GM21515 (cell line): ENCODE results near the gene CCDC141.

Source experiments
- ATAC-seq: cut with Tn5 transposase; IDR thresholded peaks from one replicate; pipeline ENCODE4 v1.9.1; 2021; ENCODE audit not compliant: unreplicated experiment

The CCDC141 gene

DNA sequence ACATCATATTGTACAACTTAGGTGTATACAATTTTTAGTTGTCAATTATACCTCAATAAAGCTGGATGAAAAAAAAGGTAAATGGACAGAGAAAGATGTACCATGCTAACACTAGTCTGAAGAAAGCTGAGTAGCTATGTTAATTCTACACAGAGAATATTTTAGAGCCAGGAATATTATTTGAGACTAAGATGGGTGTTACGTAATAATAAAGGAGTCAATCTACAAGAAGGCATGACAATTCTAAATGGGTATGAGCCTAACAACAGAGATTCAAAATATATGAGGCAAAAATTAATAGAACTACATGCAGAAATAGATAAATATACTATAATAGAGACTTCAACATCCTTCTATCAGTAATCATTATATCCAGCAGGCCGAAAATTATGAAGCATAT, 69.1 kb downstream of the CCDC141 start:
- no peak for ATAC-seq

DNA sequence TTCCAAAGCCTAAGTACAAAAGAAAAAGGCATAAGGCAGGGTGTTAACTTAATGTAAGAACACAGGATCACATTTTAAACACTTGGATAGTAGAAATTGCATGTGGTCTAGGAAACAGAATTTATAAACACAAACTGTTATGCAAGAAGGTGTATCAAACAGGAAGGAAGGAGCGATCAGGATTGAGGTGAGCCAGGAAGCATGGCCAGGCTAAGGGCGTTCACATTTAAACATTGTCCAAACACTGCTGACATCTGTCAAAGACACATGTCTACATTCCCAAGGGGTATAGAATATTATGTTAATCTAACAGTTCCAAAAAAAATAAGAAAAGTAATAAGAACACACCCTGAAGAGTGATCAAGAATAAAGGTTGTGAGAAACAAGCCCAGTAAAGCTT, 71.3 kb downstream of the CCDC141 start:
- no peak for ATAC-seq

DNA sequence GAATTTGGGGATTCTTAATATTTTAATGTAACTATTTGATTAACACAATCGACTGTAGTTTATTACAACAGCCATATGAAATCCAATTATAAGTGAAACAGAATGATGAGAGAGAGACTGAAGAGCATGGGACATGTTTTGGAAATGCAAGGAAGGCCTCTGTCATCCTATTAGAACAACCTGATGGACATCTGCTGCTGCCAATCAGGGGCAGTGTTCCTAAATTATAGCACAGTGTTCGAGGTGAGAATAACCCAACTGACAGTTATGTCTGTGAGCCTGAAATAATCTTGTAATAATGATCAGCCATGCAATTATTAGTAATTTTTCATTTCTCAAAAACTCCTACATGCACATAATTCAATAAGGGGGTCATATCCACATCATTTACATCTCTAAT, 73.6 kb downstream of the CCDC141 start:
- ATAC-seq, result no peak

DNA sequence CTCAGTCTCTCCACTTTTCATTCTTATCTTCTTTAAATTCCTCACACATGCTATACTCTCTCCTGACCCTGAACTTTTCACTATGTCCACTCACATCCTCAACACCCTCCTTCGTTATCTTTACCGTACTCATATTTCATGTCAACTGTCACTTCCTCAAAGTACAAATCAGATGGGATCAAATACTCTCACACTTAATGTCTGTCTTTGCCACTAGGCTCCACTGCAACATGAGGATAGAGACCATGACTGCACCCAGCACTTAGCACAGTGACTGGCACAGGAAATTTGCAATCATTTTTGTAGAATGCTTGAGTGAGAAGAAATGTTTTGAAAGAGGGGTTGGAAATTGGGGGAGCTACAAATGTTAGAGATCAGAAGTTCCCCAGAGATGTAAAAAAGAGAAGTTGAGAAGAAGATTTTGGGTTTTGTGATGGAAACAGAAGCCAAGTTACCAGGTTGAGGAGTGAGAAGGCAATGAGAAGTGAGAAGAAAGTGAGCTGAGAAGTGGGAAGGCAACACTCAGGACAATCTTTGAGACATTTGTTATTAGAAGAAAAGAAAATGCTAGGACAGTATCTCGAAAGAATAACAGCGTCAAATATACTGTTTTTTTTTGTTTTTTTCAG, 87.0 kb downstream of the CCDC141 start:
- no peak for ATAC-seq

DNA sequence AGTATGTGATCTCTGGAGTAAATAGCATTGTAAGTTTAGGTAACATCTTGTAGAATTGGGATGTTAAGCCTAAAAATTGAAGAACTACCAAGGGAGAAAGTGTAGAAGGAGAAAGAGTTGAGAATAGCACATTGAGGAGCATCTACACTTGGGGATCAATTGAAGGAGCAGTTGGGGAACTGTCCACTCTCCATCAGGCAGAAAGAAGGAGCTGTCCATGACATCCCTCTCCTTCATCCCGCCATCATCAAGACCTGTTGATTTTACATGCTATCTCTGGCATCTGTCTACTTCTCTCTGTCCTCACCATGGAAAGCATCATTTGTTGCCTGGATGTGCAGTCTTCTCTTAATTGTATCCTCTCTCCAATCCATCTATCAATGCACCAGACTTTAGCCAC, 87.8 kb downstream of the CCDC141 start:
- ATAC-seq, result no peak

DNA sequence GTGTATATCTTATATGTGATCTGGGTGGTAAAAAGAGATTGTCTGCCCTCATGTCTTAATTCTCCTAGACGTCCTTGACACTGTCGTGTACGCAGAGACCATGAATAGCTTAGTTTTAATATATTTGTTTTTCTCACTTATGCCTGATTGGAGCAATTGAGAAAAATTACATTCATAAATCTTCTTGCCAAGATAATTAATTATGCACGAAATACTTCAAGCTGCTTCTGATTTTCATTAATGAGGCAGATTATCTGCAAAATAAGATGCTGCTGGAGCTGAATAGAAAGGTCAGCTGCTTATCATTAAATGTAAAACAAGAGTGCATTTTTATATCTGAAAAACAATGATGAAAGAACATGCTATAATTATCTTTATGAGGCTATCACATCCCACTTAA, 95.9 kb downstream of the CCDC141 start:
- ATAC-seq, result no peak

GRCh38 chr2:178951266-178952006, 98.5 kb downstream of the CCDC141 start:
- no peak for ATAC-seq

DNA sequence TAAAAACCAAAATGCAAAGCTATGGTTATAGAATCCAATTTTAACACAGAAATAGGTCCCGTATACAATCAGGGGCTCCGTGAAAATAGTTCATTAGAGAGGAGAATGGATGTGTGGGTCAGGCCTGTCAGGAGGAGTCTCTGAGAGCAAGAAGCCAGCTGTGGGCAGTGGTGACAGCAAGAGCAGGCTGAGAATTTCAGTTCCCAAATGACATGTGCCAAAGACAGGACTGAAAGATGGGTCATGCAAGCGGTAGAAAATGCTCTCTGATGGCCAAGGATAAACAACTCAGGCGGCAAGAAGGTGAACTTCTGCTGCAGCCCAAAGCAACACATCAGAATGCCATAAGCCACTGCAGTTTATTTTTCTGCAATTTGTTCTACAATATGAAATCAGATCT, 100.4 kb downstream of the CCDC141 start:
- ATAC-seq, result peak; percentile 63

GRCh38 chr2:178949151-178949550, 100.8 kb downstream of the CCDC141 start:
- ATAC-seq, result no peak

GRCh38 chr2:178947006-178947405, 102.9 kb downstream of the CCDC141 start:
- no peak for ATAC-seq

DNA sequence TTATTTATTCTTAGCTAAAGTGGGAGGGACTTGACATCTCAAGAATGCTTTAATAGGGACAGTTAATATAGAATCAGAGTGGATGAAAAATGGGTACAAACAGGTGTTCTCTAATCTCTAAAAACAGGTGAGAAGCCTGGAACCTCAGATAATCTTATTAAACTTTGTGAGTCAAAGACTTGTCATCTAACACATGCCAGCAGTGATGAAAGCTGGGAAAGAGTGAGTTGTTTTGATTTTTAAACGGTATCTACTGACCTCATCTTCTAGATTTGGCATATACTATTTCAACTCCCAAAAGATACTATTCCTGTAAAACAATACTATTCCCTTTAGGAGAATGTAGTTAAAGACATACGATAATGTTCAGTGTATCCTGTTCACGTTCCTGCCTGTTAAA, 103.4 kb downstream of the CCDC141 start:
- no peak for ATAC-seq

DNA sequence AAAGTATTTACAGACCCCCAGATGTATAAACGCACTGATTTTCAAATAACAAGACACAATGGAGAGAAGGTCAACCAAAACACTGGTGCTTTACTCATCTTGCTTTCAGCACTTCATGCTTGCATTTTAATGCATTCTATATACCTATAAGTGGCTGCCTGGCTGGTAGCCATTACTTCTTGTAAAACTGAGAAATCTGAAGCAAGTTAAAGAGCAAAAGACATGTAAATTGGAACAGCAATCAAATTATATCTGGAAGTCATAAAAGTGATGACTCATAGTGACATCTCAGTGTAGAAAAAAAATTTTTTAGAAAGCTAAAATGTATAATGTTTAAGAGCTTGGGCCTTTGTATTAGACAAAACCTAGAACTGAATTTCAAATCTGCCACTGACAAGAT, 106.2 kb downstream of the CCDC141 start:
- no peak for ATAC-seq

GRCh38 chr2:178934571-178934970, 115.4 kb downstream of the CCDC141 start:
- ATAC-seq, result no peak

DNA sequence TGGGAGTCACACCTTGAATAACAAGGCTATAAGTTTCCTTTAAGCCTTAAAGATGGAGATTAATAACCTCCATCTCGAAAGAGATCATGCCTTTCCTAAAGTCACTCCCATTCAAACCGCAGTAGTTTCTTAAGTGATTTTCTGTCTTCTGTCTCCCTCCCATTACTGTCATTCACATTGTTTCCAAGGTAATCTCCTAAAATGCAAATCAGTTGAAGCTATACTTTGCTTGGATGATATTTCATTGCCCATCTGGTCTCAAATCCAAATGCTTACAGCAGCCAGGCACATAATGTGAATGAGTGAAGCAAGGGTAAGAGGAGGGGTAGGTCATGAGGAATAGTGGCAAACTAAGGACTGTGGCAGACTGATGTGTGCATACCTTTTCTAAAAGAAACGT, 116.4 kb downstream of the CCDC141 start:
- ATAC-seq, result no peak

DNA sequence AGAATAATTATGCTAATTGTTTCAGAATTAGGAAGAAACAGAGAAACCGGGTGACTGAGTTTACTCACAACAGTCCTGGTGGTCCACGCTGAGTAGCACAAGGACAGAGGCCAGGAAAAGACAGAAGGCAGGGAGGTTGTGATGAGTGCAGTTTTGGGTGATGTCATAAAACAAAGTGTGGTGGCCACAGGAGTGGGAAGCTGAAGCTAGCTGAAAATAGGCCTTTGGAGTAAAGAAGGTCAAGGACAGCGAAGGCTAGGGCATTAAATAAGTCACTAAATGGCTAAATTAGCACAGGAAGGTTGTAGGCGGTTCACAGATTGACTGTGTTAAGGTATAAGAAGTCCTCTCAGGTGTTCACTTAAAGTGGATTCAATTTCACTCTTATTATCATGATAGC, 121.9 kb downstream of the CCDC141 start:
- peak; percentile 67 for ATAC-seq

DNA sequence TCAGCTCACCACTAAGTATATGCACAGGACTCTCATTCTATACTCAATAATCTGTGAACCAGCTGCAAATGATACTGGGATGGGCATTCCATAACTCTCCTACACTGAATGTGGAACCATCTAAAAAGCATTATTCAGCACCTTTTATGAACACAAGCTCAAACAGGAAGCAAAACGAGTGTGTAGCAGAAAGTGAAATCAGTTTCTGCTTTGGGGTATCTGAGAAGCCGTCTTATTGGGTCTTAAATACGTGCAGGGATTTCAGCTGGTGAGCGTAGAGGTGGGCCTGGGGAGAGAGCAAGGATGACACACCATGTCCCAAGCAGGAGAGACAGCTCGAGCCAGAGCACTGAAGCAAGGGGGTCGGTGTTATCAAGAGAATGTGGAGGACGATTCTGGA, 122.8 kb downstream of the CCDC141 start:
- peak; percentile 52 for ATAC-seq

DNA sequence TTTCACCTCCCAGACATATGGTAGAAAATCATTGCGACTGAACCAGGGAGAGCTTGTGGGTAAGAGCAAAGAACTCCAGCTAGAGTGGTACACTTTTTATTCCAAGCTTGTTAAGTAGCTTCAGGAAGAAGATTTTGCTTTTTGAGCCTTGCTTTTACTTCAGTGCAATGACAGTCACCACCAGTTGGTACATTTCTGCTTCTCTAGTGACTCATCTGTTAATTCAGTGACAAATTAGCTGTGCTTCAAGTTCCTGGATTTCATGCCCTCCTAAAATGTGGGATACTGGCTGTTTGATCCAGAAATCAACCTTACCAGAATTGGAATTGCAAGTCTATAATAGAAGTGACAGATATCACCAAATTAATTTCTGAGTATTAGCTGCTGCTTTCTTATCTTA, 125.1 kb downstream of the CCDC141 start:
- no peak for ATAC-seq

GRCh38 chr2:178923546-178923945, 126.4 kb downstream of the CCDC141 start:
- no peak for ATAC-seq

DNA sequence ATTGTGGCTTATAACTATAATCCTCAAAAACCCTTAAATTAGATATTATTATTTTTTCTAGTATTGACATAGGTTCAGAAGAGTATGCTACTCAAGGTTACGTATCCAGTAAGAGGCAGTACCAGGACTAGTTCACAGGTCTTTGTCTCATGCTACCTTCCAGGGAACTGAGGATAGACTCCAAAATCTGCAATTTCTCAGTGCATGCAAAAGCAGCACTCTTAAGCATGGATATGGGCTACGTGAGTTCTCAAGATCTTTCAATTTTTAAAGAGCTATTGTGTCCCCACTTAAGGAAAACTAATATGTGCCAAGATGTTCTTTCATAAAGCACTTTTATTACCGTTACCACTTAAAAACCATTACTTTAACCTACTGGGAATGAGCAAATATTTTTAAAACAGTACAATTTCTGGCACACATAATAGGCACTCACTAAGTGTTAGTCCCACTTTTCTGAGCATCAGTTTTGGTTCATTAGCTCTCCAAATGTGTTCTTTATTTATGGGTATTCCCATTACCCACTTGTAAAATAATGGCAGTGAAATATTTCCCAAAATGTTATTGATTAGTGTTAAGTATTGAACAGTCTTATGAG, 128.9 kb downstream of the CCDC141 start:
- ATAC-seq, result no peak

DNA sequence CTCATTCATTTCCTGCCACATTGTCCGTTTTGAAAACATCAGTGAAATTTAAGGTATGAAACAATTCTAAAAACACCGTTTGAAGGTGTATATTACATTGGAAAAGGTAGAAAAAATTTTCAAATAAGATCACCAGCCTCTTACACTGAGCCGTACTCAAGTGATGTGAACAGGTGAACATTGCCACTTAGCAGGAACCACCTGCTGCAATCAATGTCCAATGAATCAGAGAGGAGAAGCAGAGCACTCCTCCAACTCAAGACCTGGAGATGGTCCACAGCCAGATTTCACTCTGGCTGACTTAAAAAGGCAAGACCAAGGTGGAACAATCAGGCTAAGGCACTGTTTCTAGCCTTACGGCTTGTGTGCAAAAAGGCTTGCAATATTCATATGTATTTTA, 132.4 kb downstream of the CCDC141 start:
- ATAC-seq, result no peak

DNA sequence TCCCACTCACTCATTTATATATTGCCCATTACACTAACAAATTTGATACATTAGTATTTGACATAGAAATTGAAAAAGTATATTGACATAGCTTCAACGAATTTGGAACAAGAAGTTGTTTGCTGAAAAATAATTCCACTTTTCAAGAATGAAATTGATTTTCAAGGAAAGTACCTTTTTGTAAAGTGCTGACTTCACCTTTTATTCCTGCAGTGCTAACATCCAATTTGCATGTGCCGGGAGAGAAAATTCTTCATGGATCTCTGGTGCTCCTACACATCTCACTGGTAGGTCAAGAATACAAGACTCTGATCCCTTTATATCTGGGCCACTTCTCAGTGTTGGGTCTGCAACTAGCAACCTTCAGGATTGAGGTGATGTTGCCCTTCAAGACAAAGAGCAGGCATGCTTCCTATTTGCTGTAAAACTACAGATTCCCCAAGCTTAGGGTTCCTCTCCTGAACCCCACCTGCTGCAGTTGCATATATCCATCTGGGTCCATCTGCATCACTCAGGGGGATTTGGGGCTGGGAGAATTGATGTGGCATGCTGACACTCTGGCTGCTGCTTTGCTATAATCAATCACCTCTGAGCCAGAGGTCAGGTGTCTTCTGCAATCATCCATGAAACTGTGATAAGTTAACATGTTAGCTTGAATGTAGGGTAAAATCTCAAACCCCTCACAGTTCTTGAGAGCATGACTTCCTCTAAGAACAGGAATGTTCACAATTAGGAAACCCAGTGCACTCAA, 134.3 kb downstream of the CCDC141 start:
- ATAC-seq, result no peak
